RWPE2 (cell line): ENCODE results near the gene AGPS.

Experiments
- ATAC-seq: fragments of 200-7000 bp; cut with Tn5 transposase; 3 replicates; pipeline ENCODE4 v1.9.1; 2021; ENCODE audit warnings: low read depth
- DNase-seq: peaks from one replicate; pipeline ENCODE4 v3.0.0-alpha.2; 2020; ENCODE audit warnings: low spot score
- H3K27ac ChIP-seq: fragments of 450-650 bp; 2 replicates; pipeline ENCODE4 v1.5.1; 2017; ENCODE audit warnings: mild to moderate bottlenecking; ENCODE audit not compliant: poor library complexity, severe bottlenecking
- H3K27me3 ChIP-seq: fragments of 250-450 bp; sonication (Bioruptor Pico); 2 replicates; pipeline ENCODE4 v1.5.1; 2021; ENCODE audit warnings: mild to moderate bottlenecking, moderate library complexity; ENCODE audit not compliant: insufficient read depth, poor library complexity, severe bottlenecking
- H3K36me3 ChIP-seq: fragments of 250-450 bp; sonication (Bioruptor Pico); 2 replicates; pipeline ENCODE4 v1.5.1; 2020; ENCODE audit warnings: low read depth, mild to moderate bottlenecking, moderate library complexity
- H3K4me1 ChIP-seq: fragments of 250-450 bp; sonication (Bioruptor Pico); 2 replicates; pipeline ENCODE4 v1.5.1; 2021; ENCODE audit warnings: mild to moderate bottlenecking, moderate library complexity; ENCODE audit not compliant: insufficient read depth, poor library complexity, severe bottlenecking
- H3K4me3 ChIP-seq: fragments of 250-450 bp; sonication (Bioruptor Pico); 2 replicates; pipeline ENCODE4 v1.5.1; 2021; ENCODE audit warnings: mild to moderate bottlenecking, moderate library complexity; ENCODE audit not compliant: severe bottlenecking
- H3K9me3 ChIP-seq: fragments of 250-450 bp; sonication (Bioruptor Pico); 2 replicates; pipeline ENCODE4 v1.5.1; 2021; ENCODE audit warnings: mild to moderate bottlenecking, moderate library complexity; ENCODE audit not compliant: severe bottlenecking
- CTCF ChIP-seq: fragments of 450-650 bp; IDR thresholded peaks from one replicate; pipeline ENCODE4 v1.5.1; 2017; ENCODE audit warnings: mild to moderate bottlenecking, moderate library complexity; ENCODE audit not compliant: poor library complexity, severe bottlenecking

Gene AGPS

GRCh38 chr2:177535958-177536504 lies 143.5 kb downstream of the AGPS start:
- no peak for DNase-seq
- Histone ChIP-seq H3K4me3 (no peak overlapping the region), H3K27me3 (no peaks in the 10 kb centered on the region), H3K4me1 (no peaks in the 10 kb centered on the region), H3K27ac (no peak overlapping the region), H3K36me3 (peaks cover 6% of the 10 kb centered on the region; the same call in 1 of the 2 replicates), H3K9me3 (no peaks in the 10 kb centered on the region)
- no peak for TF ChIP-seq CTCF
- no peak for ATAC-seq

- H3K9me3 ChIP-seq: no peaks in the 10 kb centered on the region
- H3K36me3 ChIP-seq: peaks cover 6% of the 10 kb centered on the region; the same call in 1 of the 2 replicates
- no peaks in the 10 kb centered on the region for H3K27me3 ChIP-seq
- no peak for ATAC-seq
- H3K4me3 ChIP-seq: no peak overlapping the region
- no peaks in the 10 kb centered on the region for H3K4me1 ChIP-seq
- TF ChIP-seq CTCF: no peak
- DNase-seq: no peak
- H3K27ac ChIP-seq: no peak overlapping the region
Observed at GRCh38 chr2:177537213-177537612, 144.6 kb downstream of the AGPS start.

GRCh38 chr2:177537636-177538035 lies 145.1 kb downstream of the AGPS start:
- peaks cover 6% of the 10 kb centered on the region; the same call in 1 of the 2 replicates for H3K36me3 ChIP-seq
- ATAC-seq (no peak), DNase-seq (no peak)
- H3K4me3 ChIP-seq: no peak overlapping the region
- H3K27me3 ChIP-seq: no peaks in the 10 kb centered on the region
- no peak for TF ChIP-seq CTCF
- no peaks in the 10 kb centered on the region for H3K9me3 ChIP-seq
- no peaks in the 10 kb centered on the region for H3K4me1 ChIP-seq
- H3K27ac ChIP-seq: no peak overlapping the region

- H3K9me3 ChIP-seq: no peaks in the 10 kb centered on the region
- DNase-seq (no peak), ATAC-seq (no peak)
- H3K27me3 ChIP-seq: no peaks in the 10 kb centered on the region
- H3K27ac ChIP-seq: no peak overlapping the region
- TF ChIP-seq CTCF: no peak
- no peaks in the 10 kb centered on the region for H3K4me1 ChIP-seq
- no peak overlapping the region for H3K4me3 ChIP-seq
- peaks cover 6% of the 10 kb centered on the region; the same call in 1 of the 2 replicates for H3K36me3 ChIP-seq
Observed at GRCh38 chr2:177538323-177538722, 145.8 kb downstream of the AGPS start.

GRCh38 chr2:177540283-177540682 lies 147.7 kb downstream of the AGPS start:
- H3K36me3 ChIP-seq: peaks cover 6% of the 10 kb centered on the region; the same call in 1 of the 2 replicates
- no peaks in the 10 kb centered on the region for H3K9me3 ChIP-seq
- H3K4me1 ChIP-seq: no peaks in the 10 kb centered on the region
- H3K27me3 ChIP-seq: no peaks in the 10 kb centered on the region
- DNase-seq (no peak), ATAC-seq (no peak)
- no peak overlapping the region for H3K4me3 ChIP-seq
- H3K27ac ChIP-seq: no peak overlapping the region
- no peak for TF ChIP-seq CTCF
